OCI-LY3 (cell line): Measurements from ENCODE around the gene MCOLN2.

ENCODE experiments used
- EZH2phosphoT487 ChIP-seq: fragments of 200-600 bp; shearing (Covaris generic); IDR thresholded peaks from 2 replicates; pipeline ENCODE4 v1.6.1; 2018; ENCODE audit warnings: antibody characterized with exemption, mixed run types, low read depth
- TF ChIP-seq, protein P1 (sequence below): fragments of 200-600, 300-600 bp; sonication (generic); IDR thresholded peaks from 2 replicates; pipeline ENCODE4 v1.5.1; 2014; ENCODE audit warnings: antibody characterized with exemption, low read length, low read depth

GRCh38 chr1:85015826-85016225 lies 18.9 kb upstream of the MCOLN2 start:
- TF ChIP-seq, protein P1, sequence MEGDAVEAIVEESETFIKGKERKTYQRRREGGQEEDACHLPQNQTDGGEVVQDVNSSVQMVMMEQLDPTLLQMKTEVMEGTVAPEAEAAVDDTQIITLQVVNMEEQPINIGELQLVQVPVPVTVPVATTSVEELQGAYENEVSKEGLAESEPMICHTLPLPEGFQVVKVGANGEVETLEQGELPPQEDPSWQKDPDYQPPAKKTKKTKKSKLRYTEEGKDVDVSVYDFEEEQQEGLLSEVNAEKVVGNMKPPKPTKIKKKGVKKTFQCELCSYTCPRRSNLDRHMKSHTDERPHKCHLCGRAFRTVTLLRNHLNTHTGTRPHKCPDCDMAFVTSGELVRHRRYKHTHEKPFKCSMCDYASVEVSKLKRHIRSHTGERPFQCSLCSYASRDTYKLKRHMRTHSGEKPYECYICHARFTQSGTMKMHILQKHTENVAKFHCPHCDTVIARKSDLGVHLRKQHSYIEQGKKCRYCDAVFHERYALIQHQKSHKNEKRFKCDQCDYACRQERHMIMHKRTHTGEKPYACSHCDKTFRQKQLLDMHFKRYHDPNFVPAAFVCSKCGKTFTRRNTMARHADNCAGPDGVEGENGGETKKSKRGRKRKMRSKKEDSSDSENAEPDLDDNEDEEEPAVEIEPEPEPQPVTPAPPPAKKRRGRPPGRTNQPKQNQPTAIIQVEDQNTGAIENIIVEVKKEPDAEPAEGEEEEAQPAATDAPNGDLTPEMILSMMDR, result no peak
- TF ChIP-seq EZH2phosphoT487, result no peak
